ENCODE measurements around the gene DNMT3B.
"Not testable (repeated sequence)": the region's sequence is repeated elsewhere in the genome, so short reads cannot be mapped to it uniquely, and the experiment has no call there.

The DNMT3B gene

DNA sequence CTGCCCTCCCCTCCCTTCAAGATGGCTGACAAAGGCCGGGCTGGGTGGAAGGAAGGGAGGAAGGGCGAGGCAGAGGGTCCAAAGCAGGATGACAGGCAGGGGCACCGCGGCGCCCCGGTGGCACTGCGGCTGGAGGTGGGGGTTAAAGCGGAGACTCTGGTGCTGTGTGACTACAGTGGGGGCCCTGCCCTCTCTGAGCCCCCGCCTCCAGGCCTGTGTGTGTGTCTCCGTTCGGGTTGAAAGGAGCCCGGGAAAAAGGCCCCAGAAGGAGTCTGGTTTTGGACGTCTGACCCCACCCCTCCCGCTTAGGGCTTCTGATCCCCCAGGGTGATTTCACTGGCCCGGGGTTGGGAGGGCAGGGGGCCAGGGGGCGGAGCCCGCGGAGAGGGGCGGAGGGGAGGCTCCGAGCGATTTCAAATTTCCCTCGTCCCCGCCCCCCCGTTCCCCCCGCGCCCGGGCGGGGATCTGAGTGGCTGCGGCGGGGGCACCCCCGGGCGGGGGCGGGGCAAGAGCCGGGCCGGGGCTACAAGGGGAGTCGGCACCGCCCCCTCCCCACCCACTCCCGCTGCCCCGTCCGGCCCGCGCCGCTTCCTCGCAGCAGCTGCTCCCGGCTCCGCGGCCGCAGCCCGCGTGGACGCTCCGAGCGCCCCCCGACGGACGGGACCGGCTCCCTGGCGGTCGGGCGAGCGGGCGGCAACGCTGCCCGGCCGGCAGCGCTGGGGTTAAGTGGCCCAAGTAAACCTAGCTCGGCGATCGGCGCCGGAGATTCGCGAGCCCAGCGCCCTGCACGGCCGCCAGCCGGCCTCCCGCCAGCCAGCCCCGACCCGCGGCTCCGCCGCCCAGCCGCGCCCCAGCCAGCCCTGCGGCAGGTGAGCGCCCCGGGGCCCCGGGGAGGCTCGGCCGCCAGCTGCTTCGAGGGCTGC lies at the start of gene DNMT3B:
DNMT3B (plus strand) TSS at position 555 of the 923 bp plus-strand sequence. CDS start 17,939 bp downstream, outside the sequence.
- DNase-seq, result peak; percentile 41 to 61

DNA sequence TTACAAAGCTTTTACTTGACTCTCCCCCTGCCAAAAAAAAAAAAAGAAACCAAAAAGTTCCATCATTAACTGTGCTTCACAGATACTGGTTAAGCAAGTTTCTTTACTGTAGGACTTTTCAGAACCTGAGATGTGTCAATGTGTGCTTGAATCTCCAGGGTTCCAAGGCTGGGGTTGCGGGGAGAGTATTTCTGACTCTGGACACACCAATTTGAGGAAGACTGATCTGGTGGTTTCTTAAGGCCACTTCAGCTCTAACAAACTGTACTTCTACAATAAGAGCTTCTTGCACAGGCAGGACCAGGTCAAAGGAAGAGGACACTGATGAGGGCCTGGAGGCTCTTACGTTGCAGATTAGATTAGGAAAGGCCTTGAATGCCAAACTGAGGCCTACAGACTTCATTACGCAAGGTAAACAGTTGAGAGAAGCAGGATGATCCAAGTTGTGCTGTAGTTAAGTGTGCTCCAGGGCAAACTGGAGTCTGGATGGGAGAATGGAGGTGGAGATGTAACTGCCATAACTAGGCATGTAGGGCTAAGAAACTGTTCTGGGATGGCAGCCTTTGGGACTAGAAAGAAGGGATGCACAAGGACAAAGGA lies 43.3 kb upstream of the DNMT3B start:
- DNase-seq, result no peak

DNA sequence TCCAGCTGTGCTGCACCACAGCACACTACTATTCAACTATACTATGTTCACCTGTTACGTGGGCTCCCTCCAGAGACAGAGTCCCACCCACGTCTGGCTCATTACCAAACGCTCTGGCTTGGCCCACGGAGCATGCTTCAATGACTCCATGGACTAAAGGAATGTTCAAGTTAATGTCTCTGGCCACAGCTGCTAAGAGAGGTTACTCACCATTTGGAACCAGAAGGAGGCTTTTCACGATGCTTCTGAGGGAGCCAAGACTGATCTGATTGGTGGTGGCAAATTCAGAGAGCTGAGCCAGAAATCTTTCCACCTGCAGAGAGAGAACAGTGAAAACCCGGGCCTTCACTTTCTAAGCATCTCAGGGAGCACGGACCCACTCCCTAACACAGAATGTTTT lies 34.5 kb upstream of the DNMT3B start:
- no peak for DNase-seq

DNA sequence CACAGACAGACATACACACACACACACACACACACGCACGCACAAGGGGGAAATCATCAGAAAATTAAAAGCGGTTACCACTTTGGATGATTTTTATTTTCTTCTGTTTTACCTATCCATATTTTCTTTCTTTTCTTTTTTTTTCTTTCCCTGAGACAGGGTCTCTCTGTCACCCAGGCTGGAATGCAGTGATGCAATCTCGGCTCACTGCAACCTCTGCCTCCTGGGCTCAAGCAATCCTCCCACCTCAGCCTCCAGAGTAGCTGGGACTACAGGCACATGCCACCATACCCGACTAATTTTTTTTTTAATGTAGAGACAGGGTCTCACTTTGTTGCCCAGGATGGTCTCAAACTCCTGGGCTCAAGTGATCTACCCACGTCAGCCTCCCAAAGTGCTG lies 33.8 kb upstream of the DNMT3B start:
- DNase-seq, result not testable (repeated sequence)

DNA sequence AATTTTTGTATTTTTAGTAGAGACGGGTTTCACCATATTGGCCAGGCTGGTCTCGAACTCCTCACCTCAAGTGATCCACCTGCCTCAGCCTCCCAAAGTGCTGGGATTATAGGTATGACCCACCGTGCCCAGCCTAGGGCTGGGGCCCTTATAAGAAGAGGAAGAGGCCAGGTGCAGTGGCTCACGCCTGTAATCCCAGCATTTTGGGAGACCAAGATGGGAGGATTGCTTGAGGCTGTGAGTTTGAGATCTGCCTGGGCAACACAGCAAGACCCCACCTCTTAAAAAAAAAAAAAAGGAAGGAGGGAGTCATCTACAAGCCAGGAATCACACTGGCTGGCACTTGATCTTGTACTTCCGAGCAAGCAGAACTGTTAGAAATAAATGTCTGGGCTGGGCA lies 32.9 kb upstream of the DNMT3B start:
- not testable (repeated sequence) for DNase-seq

DNA sequence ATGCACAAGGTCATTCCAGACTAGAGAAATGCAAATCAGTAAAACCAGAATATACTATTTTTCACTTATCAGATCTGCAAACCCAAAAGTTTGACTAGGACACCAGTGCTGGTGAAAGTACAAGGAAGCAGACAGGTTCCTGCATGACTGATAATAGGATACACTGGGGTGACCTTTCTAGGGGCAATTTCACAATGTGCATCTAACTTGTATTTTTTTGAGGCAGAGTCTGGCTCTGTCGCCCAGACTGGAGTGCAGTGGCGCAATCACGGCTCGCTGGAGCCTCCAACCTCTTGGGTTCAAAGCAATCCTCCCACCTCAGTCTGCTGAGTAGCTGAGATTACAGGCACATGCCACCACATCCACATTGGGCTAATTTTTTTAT lies 30.3 kb upstream of the DNMT3B start:
- DNase-seq, result no peak

DNA sequence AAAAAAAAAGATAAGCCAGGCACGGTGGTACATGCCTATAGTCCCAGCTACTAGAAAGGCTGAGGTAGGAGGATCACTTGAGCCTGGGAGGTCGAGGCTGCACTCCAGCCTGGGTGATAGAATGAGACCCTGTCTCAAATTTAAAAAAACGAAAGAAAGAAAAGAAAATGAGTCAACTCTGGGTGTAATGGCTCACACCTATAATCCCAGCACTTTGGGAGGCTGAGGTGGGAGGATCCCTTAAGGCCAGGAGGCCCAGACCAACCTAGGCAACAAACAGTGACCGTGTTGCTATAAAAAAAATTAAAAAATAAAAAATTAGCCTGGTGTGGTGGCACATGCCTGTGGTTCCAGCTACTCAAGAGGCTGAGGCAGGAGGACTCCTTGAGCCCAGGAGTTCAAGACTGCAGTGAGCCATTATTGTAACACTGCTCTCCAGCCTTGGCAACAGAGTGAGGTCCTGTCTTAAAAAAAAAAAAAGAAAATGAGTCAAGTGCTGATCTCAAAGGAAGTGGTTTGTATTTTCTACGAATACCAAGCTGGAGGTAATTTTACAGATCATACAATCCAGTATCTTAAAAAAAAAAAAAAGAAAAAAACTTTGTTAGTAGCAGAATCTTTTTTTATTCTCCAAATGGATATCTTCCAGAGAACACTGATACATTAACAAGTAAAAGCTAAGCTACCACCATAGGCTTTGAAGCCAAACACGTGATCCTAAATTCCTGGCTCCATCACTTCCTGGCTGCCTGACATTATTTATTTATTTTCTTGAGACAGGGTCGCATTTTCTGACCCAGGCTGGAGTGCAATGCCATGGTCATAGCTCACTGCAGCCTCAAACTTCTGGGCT lies 24.6 kb upstream of the DNMT3B start:
- no peak for DNase-seq

DNA sequence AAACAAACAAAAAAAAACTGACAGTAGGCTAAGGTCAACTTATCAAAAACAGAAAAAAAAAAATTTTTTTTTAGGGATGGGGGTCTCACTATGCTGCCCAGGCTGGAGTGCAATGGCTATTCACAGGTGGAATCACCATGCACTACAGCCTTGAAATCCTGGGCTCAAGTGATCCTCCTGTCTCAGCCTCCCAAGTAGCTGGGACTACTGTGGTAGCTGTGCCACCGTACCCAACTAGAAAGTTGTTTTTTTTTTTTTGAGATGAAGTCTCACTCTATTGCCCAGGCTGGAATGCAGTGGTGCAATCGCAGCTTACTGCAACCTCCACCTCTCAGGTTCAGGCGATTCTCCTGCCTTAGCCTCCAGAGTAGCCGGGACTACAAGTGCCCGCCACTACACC lies 21.0 kb upstream of the DNMT3B start:
- DNase-seq, result no peak

DNA sequence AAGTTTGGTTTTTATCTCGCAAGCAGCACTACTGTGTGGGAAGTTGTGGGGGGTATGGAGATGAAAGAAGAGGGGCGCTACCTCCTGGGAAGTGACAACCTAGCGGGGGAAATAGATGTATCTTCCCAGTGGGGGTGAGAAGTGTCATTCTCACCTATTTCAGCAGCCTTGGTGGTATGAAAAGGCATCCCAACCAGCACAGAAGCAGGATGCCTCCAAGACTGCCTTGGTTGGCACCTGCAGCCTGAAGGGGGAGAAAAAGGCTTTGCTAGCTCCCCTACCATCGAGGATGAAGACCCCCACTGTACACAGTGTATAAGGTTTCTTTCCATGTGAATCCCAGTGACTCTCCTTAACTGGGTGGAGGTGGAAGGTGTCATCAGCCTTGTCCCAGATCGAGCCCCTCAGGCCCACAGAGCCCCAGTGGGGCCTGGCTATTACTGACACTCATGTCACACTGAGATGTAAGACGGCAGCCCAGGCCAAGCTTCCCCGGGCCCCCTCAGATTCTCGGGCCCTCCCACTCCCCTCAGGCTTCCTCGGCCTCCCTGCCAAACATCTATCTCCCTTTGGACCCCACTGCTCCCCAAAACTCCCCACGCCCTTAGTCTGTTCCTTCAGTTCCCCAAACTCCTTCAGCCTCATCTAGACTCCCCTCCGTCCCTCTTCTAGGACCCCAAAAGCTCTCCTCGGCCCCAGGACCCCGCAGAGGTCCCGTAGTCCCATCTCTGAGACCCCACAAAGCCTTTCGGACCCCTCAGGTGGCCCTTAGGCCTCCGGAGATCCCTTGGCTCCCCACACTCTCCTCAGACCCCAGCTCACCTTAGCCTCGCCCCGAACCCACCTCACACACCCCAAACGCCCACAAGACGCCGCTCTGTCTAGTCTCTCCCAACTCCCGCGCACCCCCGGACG lies 19.6 kb upstream of the DNMT3B start:
- DNase-seq, result no peak

DNA sequence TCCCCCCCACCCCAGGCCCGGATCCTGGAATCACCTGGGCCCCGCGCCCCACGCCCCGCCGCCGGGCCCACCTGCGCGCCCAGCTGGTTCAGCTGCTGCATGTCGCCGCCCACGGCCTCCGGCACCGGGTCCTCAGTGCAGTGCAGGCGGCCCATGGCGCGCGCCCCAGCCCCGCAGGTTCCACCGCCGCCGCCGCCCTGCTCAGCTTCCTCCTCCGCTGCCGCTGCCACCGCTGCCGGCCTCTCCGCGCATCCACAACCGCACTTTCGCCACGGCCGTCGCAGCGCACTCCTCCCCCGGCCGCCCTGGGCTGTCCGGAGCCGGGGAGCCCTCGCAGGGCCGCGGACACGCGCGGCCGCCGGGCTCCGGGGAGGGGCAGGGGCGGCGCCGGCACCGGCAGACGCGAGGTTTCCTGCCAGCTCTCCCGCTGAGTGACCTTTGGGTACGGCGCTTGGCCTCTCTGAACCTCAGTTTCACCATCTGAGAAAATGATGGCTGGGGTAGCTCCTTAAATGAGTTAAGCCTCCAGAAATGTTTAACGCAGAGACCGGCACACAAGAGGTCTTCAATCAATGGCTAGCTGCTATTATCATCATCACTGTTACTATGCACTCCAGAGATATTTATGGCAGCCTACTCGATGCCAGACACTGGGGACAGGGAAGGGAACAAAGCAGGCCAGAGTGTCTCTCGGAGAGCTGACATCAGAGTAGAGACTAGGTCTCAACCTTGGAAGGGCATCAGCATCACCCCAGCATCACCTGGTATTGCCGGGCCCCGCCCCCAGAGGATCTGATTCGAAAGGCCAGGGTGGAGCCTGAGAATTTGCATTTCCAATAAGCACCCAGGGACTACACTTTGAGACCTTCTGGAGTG lies 18.7 kb upstream of the DNMT3B start, which contains the start of gene COMMD7:
COMMD7 (minus strand) TSS at position 231 of the 876 bp plus-strand sequence; CDS start at position 155, 76 bp downstream.
- DNase-seq, result peak; percentile 22 to 37

DNA sequence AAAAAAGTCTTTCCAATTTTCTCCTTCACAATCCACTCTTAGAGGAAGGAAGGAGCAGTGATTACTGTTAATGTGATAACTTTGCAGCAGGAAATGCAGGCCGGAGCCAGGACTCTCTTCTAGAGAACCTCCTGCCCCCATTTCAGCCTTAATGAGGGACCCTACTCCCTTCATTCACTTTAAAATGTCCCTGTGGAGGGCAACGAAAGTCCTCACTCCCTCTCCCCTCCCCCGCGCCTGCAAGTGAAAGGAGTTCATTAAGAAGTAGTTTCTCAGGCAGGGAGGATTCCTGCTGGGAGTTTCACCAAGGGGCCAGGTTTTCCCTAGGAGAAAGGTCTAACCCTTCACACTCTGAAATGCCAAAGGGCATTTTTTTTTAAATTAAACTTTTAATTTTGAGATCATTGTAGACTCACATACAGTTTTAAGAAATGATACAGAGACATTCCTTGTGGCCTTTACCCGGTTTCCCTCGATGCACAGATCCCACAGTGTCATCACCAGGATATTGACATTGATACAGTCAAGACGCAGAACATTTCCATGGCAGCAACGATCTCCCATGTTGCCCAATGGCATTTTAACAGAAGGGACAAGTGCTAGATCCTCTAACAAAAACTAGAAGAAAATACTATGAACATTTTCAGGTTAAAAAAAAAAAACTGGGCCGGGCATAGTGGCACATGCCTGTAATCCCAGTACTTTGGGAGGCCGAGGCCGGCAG lies 12.1 kb upstream of the DNMT3B start:
- DNase-seq, result no peak

DNA sequence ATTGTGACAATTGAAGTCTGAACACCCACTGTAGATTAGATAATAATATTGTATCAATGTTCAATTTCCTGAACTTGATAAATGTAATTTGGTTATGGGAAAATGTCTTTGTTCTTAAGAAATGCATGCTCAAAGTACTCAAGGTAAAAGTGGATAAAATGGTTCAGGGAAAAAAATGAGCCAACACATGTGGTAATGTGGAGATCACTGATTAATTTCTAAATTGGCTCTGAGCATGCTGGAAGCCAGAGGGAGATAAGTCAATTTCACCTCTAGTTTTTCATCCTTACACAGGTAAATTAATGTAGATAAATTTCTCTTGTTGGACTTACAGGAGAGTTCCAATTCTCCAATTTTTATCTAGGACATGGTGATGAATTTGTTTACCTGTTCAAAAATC lies 10.9 kb upstream of the DNMT3B start:
- no peak for DNase-seq

DNA sequence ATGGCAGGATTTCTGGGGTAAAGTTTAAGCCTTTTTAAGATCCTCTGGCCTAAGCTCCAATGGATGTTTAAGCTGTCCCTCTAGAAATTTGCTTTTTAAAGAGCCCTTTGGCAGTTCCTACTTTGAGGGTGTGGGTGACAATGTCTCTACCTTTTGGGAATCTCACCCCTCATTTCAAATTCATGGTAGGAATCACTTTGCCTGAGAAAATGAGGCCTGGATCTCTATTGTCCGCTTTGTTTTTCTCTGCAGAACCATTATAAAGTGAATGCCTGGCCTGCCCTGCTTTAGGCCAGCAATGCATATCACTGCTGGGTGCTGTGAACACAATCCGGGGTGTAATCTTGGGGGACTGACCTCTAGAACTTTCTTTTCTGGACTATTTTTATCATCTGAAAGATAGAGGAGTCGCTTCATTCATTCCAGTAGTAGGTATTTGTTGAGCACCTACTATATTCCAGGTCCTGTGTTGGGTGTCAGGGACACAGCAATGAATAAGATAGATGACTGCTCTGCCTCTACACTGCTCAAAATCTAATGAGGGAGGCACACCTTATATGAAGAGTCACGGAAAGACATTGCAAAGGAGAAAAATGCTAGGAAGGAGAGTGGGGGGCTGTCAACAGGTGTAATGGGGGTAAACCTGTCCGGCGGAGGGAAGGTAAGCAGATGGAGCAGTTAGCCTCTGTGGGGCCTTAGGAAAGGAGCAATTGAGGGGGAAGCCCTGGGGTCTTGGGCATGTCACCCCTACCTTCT lies 10.3 kb upstream of the DNMT3B start:
- DNase-seq, result no peak

DNA sequence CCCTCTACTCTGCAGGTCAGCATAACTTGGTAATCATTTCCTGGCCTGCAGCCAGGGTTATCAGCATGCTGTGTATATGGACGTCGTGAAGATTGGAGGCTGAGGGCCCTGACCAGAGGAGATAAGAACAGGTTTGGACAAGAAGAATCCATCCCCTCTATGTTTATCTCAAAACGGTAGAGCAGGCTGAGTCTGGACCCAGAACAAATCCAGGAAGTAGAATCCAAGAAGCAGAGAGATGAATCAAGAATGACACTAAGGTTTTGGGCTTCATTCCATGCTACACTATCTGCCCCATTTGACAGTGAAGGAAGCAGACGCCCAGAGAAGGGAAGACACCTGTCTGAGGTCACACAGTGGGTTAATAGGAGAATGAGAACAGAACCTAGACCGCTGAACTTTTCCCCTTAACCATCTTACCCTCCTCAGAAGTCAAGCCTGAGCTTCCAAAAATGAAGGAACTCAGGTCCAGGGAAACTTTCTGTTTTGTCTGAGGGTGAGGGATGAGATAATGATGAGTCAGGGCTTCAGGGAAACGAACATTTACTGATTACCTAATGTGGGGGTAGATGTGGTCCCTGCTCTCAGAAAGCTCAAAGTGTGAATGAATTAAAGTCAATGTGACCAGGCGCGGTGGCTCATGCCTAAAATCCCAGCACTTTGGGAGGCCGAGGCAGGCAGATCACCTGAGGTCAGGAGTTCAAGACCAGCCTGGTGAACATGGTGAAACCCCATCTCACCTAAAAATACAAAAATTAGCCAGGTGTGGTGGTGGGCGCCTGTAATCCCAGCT lies 9.5 kb upstream of the DNMT3B start:
- DNase-seq, result no peak

DNA sequence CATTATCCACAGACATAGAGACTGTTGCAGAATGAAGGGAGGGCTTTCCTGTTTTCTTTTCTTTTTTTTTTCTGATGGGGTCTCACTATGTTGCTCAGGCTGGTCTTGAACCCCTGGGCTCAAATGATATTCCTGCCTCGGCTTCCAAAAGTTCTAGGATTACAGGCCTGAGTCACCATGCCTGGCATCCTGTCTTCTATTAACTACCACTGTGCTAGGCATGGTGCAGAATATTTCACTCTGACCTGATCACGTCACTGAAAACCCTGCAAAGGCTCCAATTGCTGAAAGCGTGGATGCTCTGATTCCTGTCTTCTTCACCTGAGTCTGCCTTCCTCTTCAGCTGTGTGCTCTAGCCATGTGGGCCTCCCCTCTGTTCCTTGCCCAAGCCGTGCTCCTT lies 8.5 kb upstream of the DNMT3B start:
- no peak for DNase-seq

DNA sequence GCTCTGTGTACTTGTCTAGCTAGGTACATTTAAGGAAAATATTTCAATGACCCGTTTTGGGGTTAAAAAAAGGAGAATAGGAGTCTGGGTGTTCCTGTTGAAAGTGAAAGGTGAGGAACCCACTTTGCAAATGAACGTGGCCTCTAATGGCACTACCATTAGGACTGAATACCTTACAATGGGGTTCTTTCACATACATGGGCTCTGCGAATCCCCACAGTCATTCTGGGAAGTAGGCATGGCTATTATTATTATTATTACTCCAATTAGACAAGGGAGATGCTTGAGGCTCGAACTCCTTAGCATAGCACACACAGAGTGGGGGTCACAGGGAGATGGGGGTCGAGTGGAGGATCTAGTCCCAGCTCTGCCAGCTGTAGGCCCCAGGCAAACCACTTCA lies 6.0 kb upstream of the DNMT3B start:
- no peak for DNase-seq

DNA sequence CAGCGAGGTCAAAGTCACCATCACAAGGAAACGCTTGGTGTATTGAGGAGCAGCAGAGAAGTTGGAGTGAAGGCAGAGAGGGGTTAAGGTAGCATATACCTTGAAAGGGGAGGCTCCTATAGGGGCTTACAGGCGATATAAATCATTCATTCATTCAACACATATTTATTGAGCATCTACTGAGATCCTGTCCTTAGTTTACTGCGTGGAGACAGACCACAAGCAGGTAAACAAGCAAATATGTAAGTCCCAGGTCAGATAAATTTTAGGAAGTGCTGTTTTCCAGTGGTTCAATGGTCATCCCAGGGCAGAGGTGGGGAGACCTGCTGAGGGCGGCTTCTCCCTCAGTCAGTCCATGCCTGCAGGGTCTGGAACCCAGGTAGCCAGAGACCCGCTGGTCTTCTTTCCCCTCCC lies 761 bp upstream of the DNMT3B start:
- no peak for DNase-seq

DNA sequence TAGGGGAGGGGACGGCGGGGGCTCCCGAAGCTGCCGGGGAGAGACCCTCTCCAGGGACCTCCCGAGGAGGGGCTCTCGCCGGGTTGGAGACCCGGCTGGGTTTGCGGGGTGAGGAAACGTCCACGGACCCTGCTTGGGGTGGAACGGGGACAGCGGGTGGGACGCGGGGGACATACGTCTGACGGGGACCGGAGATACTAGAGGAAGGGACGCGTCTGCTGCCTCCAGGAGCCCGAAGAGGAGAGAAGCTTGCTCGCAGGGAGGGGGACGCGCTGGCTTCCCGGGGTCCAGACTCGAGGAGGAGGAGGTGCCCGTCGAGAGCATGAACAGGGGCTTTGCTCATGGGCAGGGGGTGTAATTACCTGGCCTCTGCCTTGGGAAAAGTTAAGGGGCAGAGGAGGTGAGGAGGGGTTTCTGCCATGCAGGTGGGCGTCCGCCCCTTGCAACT lies 593 bp downstream of the DNMT3B start:
- no peak for DNase-seq

All from hippocampal formation (tissue), 2 donors.